ENCODE results near the gene ADGRG6.

- no peak for TF ChIP-seq CTCF (IDR thresholded peaks at IDR 0.05)
- no peak for TF ChIP-seq POLR2A (IDR thresholded peaks at IDR 0.05)
- TF ChIP-seq POLR2AphosphoS5 (IDR thresholded peaks at IDR 0.05): no peak
- TF ChIP-seq EP300 (IDR thresholded peaks at IDR 0.05): no peak
These were observed 119.7 kb downstream of the ADGRG6 start for GRCh38 chr6:142421285-142422117.

Measured in upper lobe of left lung (tissue), 4 donors.